ENCODE results near the gene BMP6.
"Not testable (repeated sequence)": the region's sequence is repeated elsewhere in the genome, so short reads cannot be mapped to it uniquely, and the experiment has no call there.

BMP6 gene

GRCh38 chr6:7797386-7797785, 71.5 kb downstream of the BMP6 start:
- DNase-seq = no peak

GRCh38 chr6:7798751-7799150, 72.9 kb downstream of the BMP6 start:
- DNase-seq = no peak

GRCh38 chr6:7802662-7803061, 76.8 kb downstream of the BMP6 start:
- no peak for DNase-seq

- no peak for DNase-seq
Measured at GRCh38 chr6:7803214-7803613, 77.3 kb downstream of the BMP6 start.

GRCh38 chr6:7805078-7805849, 79.4 kb downstream of the BMP6 start:
- DNase-seq = no peak

- DNase-seq = no peak
Measured at GRCh38 chr6:7805850-7806214, 79.9 kb downstream of the BMP6 start.

GRCh38 chr6:7806711-7807110, 80.8 kb downstream of the BMP6 start:
- no peak for DNase-seq

GRCh38 chr6:7809346-7809745, 83.4 kb downstream of the BMP6 start:
- no peak for DNase-seq

- DNase-seq = no peak
Measured at GRCh38 chr6:7811441-7811840, 85.5 kb downstream of the BMP6 start.

GRCh38 chr6:7812623-7813022, 86.7 kb downstream of the BMP6 start:
- no peak for DNase-seq

GRCh38 chr6:7813193-7813592, 87.3 kb downstream of the BMP6 start:
- DNase-seq = no peak

- no peak for DNase-seq
Measured at GRCh38 chr6:7813704-7814103, 87.8 kb downstream of the BMP6 start.

GRCh38 chr6:7815716-7816115, 89.8 kb downstream of the BMP6 start:
- DNase-seq = no peak

GRCh38 chr6:7817184-7817583, 91.3 kb downstream of the BMP6 start:
- not testable (repeated sequence) for DNase-seq

GRCh38 chr6:7818257-7819214, 92.6 kb downstream of the BMP6 start:
- DNase-seq = no peak

GRCh38 chr6:7819431-7820015, 93.6 kb downstream of the BMP6 start:
- no peak for DNase-seq

- no peak for DNase-seq
Measured at GRCh38 chr6:7820288-7820835, 94.5 kb downstream of the BMP6 start.

GRCh38 chr6:7821426-7821825, 95.5 kb downstream of the BMP6 start:
- no peak for DNase-seq

- no peak for DNase-seq
Measured at GRCh38 chr6:7823552-7823951, 97.7 kb downstream of the BMP6 start.

- no peak for DNase-seq
Measured at GRCh38 chr6:7825986-7826385, 100.1 kb downstream of the BMP6 start.

- no peak for DNase-seq
Measured at GRCh38 chr6:7827142-7827541, 101.2 kb downstream of the BMP6 start.

- no peak for DNase-seq
Measured at GRCh38 chr6:7828124-7828523, 102.2 kb downstream of the BMP6 start.

Data from CD4-positive, alpha-beta T cell treated with Interleukin-17A for 4 hours (primary cell).